Occipital lobe (tissue), 2 donors: ENCODE data around the gene RANBP9. TPM values are rescaled to one million over a fixed set of nuclear protein-coding genes. Genes with fewer than 3 reads are reported as not detected.

Source experiments
- DNase-seq: peaks from one replicate; lab custom pipeline; 2025; lab: John Stamatoyannopoulos, UW
- total RNA-seq: library from RNA; depleted of rRNA; stranded (reverse); fragments of >200 nt; gene quantifications from one replicate; pipeline ENCODE4 v1.2.3, GENCODE V29; 2014

Gene RANBP9
- total RNA-seq, 1 donor from 2014 or later = 90.5 TPM

GRCh38 chr6:13710552-13711323, 897 bp downstream of the RANBP9 start:
- DNase-seq = peak; percentile 11

GRCh38 chr6:13709689-13710551, 1.7 kb downstream of the RANBP9 start:
- DNase-seq = no peak

GRCh38 chr6:13708736-13709135, 2.9 kb downstream of the RANBP9 start:
- DNase-seq = no peak

- DNase-seq = no peak
Measured at GRCh38 chr6:13703496-13703895, 8.1 kb downstream of the RANBP9 start.

GRCh38 chr6:13702809-13703302, 8.8 kb downstream of the RANBP9 start:
- DNase-seq = no peak

GRCh38 chr6:13700232-13700631, 11.4 kb downstream of the RANBP9 start:
- DNase-seq = no peak

GRCh38 chr6:13698715-13699114, 12.9 kb downstream of the RANBP9 start:
- DNase-seq = no peak

GRCh38 chr6:13697857-13698256, 13.8 kb downstream of the RANBP9 start:
- DNase-seq = no peak

GRCh38 chr6:13696226-13696625, 15.4 kb downstream of the RANBP9 start:
- no peak for DNase-seq

GRCh38 chr6:13695252-13695651, 16.4 kb downstream of the RANBP9 start:
- DNase-seq = no peak

GRCh38 chr6:13694562-13694961, 17.1 kb downstream of the RANBP9 start:
- DNase-seq = no peak

- no peak for DNase-seq
Measured at GRCh38 chr6:13689511-13690256, 22.0 kb downstream of the RANBP9 start.

GRCh38 chr6:13688692-13689196, 22.9 kb downstream of the RANBP9 start:
- no peak for DNase-seq

GRCh38 chr6:13687917-13688351, 23.7 kb downstream of the RANBP9 start:
- DNase-seq = no peak

GRCh38 chr6:13684855-13685254, 26.8 kb downstream of the RANBP9 start:
- no peak for DNase-seq

GRCh38 chr6:13683038-13683437, 28.6 kb downstream of the RANBP9 start:
- DNase-seq = no peak

- no peak for DNase-seq
Measured at GRCh38 chr6:13682346-13682745, 29.3 kb downstream of the RANBP9 start.

GRCh38 chr6:13681305-13682061, 30.2 kb downstream of the RANBP9 start:
- no peak for DNase-seq

- DNase-seq = no peak
Measured at GRCh38 chr6:13680448-13680968, 31.1 kb downstream of the RANBP9 start.

GRCh38 chr6:13679996-13680395, 31.6 kb downstream of the RANBP9 start:
- DNase-seq = no peak
